ENCODE measurements around the gene DUSP8.
A peak's percentile ranks its signal among the peaks of the same experiment; 100 is the strongest.
"Not testable (repeated sequence)": the region's sequence is repeated elsewhere in the genome, so short reads cannot be mapped to it uniquely, and the experiment has no call there.

DUSP8 gene

DNA sequence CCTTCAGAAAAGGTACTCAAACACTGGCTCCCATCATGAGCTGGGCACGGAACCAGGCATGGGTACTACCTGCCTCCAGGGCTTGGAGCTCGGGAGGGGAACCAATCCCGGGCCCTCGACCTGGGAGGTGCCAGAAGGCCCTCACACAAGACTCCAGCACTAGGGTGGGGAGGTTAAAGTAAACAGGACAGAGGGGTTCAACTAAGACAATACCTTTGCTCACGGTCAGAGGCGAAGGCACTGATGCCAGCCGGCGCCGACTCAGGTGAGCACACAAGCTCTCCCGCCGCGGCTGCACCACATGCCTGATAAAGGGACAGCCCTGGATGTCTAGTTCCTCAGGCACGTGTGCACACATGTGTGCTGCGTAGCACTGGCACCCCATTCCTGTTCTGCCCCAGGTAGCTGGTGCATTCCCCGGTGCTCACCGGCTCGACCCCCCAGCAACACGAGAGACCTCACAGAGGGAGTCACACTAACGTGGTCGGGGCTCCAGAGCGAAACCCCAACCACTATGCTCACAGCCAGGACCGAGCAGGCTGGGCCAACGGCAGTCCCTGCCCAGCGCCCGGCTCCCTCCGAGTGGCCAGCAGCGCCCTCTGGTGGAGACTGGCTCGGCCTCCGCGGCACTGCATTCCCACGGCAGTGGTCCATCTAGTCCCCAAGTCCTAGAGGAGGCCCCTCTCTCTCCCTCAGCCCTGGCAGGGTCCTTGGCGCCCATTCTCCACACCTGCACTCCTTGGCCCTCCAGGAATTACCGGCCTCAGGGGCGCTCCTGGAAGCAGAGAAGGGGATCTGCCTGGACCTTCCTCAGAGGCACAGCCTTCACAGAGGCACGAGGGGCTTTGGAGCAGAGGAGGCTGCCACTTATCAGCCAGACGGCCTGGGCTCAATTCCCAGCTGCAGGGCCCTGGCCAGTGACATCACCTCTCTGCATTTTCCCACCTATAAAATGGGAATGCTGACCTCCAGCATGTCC, 56.7 kb downstream of the DUSP8 start:
- no peak for DNase-seq (ENCODE audit: low read depth)
- TF ChIP-seq, protein P1, sequence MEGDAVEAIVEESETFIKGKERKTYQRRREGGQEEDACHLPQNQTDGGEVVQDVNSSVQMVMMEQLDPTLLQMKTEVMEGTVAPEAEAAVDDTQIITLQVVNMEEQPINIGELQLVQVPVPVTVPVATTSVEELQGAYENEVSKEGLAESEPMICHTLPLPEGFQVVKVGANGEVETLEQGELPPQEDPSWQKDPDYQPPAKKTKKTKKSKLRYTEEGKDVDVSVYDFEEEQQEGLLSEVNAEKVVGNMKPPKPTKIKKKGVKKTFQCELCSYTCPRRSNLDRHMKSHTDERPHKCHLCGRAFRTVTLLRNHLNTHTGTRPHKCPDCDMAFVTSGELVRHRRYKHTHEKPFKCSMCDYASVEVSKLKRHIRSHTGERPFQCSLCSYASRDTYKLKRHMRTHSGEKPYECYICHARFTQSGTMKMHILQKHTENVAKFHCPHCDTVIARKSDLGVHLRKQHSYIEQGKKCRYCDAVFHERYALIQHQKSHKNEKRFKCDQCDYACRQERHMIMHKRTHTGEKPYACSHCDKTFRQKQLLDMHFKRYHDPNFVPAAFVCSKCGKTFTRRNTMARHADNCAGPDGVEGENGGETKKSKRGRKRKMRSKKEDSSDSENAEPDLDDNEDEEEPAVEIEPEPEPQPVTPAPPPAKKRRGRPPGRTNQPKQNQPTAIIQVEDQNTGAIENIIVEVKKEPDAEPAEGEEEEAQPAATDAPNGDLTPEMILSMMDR (IDR thresholded peaks at IDR 0.05; ENCODE audit: control insufficient read depth, extremely low read depth, insufficient read depth), result peak; percentile 97
- no peak overlapping the region for H3K4me3 ChIP-seq (ENCODE audit: low read depth, low read length)

DNA sequence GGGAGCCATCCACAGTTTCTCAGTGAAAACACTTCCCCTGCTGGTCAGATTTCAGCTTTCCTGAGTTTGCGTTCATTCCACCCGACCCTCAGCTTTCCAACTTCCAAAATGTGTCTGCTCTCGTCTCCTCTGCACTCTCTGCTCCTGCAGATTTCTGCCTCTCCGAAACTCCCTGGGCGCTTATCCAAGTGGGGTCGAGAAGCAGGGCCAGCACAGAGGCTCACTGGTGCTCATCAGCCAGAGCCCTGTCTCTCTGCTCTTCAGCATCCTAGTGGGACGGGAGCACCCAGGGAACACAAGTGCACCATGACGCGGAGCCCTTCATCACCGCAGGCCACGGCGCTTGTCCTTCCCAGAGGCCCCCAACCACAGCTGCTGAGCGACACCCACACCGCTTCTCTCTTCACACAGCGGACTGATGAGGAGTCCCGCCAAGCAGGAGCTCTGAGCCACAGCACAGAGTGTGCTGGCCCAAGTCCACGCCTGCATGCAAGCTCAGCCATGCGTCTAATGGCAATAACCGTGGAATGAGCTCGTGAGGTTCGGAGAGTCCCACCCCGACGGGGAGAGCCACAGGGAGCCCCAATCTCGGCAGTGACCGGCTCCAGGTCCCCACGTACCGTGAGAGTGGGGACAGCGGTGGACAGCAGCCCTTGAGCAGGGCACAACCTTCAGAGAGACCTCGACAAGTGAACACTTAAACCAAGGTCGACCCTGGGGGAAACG, 57.6 kb downstream of the DUSP8 start:
- DNase-seq (ENCODE audit: low read depth), result no peak
- no peak overlapping the region for H3K4me3 ChIP-seq (ENCODE audit: low read depth, low read length)
- TF ChIP-seq, protein P1 (IDR thresholded peaks at IDR 0.05; ENCODE audit: control insufficient read depth, extremely low read depth, insufficient read depth), result no peak

DNA sequence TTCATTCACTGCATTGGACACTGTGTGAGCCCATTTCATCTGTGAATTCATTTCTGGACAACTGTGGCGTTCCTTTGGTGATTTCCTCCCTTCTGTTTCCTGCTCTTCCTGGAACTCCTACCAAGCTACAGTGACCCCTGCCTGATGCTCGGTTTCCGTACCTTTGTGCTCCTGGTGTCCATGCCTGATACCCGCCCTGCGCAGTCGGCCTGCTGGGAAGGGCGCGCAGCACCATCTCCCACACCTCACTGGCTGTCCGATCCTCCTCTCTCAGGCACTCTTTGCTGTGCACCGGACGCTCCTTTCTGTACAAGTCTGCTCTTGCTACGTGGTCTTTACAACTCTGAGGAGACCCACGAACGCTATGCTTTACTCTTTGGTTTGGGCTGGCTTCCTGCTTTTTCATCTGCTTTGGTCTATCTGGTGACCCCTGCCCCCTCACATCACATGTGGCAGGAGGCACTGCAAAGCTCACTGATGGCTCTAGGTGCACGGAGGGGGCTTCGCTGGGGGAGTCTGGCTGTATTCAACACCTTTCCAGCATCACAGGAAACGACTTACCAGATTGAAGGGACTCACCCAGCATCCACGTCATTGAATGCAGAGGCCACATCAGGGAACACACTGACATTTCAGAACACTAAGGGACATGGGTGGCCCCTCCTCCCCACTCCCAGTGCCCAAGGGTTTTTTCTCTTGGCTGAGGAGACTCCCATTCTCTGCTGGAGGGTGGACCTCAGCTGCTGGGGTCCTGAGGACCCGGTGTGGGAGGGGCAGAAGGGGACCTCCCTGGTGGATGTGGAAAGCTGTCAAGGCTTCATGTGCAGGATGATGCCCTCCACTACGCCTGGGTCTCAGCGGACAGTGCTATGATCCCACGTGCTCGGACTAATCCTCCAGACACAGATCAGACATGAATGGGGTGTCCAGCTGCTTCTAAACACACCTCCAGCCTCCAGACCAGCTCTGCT, 58.5 kb downstream of the DUSP8 start:
- H3K4me3 ChIP-seq (ENCODE audit: low read depth, low read length), result no peak overlapping the region
- no peak for DNase-seq (ENCODE audit: low read depth)
- TF ChIP-seq, protein P1 (IDR thresholded peaks at IDR 0.05; ENCODE audit: control insufficient read depth, extremely low read depth, insufficient read depth), result no peak

- H3K4me3 ChIP-seq (ENCODE audit: low read depth, low read length); DNase-seq (ENCODE audit: low read depth): not testable (repeated sequence)
Observed at GRCh38 chr11:1512531-1513258, 59.4 kb downstream of the DUSP8 start.

GRCh38 chr11:1511937-1512496, 60.1 kb downstream of the DUSP8 start:
- TF ChIP-seq, protein P1 (IDR thresholded peaks at IDR 0.05; ENCODE audit: control insufficient read depth, extremely low read depth, insufficient read depth), result no peak
- no peak for DNase-seq (ENCODE audit: low read depth)
- H3K4me3 ChIP-seq (ENCODE audit: low read depth, low read length), result no peak overlapping the region

GRCh38 chr11:1510928-1511327, 61.1 kb downstream of the DUSP8 start:
- TF ChIP-seq, protein P1 (IDR thresholded peaks at IDR 0.05; ENCODE audit: control insufficient read depth, extremely low read depth, insufficient read depth), result no peak
- no peak overlapping the region for H3K4me3 ChIP-seq (ENCODE audit: low read depth, low read length)
- DNase-seq (ENCODE audit: low read depth), result no peak

- DNase-seq (ENCODE audit: low read depth); H3K4me3 ChIP-seq (ENCODE audit: low read depth, low read length): not testable (repeated sequence)
Observed at GRCh38 chr11:1510351-1510750, 61.7 kb downstream of the DUSP8 start.

Data from LNCaP clone FGC (cell line).